Mesenteric fat pad (tissue), 1 donor: ENCODE data around the gene TTC39C. TPM values are rescaled to one million over a fixed set of nuclear protein-coding genes. Genes with fewer than 3 reads are reported as not detected.
"Not testable (repeated sequence)": the region's sequence is repeated elsewhere in the genome, so short reads cannot be mapped to it uniquely, and the experiment has no call there.

Experiments
- DNase-seq: peaks from one replicate; pipeline ENCODE4 v3.0.0-alpha.2; 2020; ENCODE audit warnings: low spot score
- total RNA-seq: library from RNA; stranded (reverse); fragmentation: NEBNext Ultra II Directional; extraction: Animal tissue kit (Norgen Biotek cat#: 25700); gene quantifications from one replicate; pipeline ENCODE4 v1.2.1, GENCODE V29; 2021
- donor health status: DM: yes; HTN: yes; CAD: no.

TTC39C gene
- total RNA-seq, 1 donor from 2014 or later = 46.7 TPM

GRCh38 chr18:24051031-24051947 lies 36.7 kb downstream of the TTC39C start:
- no peak for DNase-seq

- DNase-seq = no peak
Observed at GRCh38 chr18:24052053-24052452, 37.5 kb downstream of the TTC39C start.

GRCh38 chr18:24053211-24053610 lies 38.7 kb downstream of the TTC39C start:
- DNase-seq = no peak

- DNase-seq = no peak
Observed at GRCh38 chr18:24054130-24054529, 39.6 kb downstream of the TTC39C start.

GRCh38 chr18:24055009-24055804 lies 40.7 kb downstream of the TTC39C start:
- DNase-seq = no peak

GRCh38 chr18:24055878-24056277 lies 41.3 kb downstream of the TTC39C start:
- DNase-seq = no peak

- DNase-seq = no peak
Observed at GRCh38 chr18:24056506-24056905, 42.0 kb downstream of the TTC39C start.

GRCh38 chr18:24057804-24058203 lies 43.2 kb downstream of the TTC39C start:
- DNase-seq = no peak

GRCh38 chr18:24059385-24059784 lies 44.8 kb downstream of the TTC39C start:
- not testable (repeated sequence) for DNase-seq

GRCh38 chr18:24060644-24061043 lies 46.1 kb downstream of the TTC39C start:
- DNase-seq = no peak

- DNase-seq = no peak
Observed at GRCh38 chr18:24063121-24063731, 48.7 kb downstream of the TTC39C start.

GRCh38 chr18:24064391-24065100 lies 50.0 kb downstream of the TTC39C start:
- DNase-seq = no peak

GRCh38 chr18:24065906-24066305 lies 51.4 kb downstream of the TTC39C start:
- no peak for DNase-seq

GRCh38 chr18:24068945-24069693 lies 54.6 kb downstream of the TTC39C start:
- no peak for DNase-seq

- no peak for DNase-seq
Observed at GRCh38 chr18:24071029-24071428, 56.5 kb downstream of the TTC39C start.

GRCh38 chr18:24071779-24072178 lies 57.2 kb downstream of the TTC39C start:
- no peak for DNase-seq

- DNase-seq = no peak
Observed at GRCh38 chr18:24072743-24073142, 58.2 kb downstream of the TTC39C start.

- DNase-seq = no peak
Observed at GRCh38 chr18:24073791-24074190, 59.2 kb downstream of the TTC39C start.

- DNase-seq = not testable (repeated sequence)
Observed at GRCh38 chr18:24074757-24075156, 60.2 kb downstream of the TTC39C start.
